HTERT RPE-1 (cell line): ENCODE data around the gene CEACAM7.
"Not testable (repeated sequence)": the region's sequence is repeated elsewhere in the genome, so short reads cannot be mapped to it uniquely, and the experiment has no call there.

Source experiments
- in situ Hi-C: fragments of 300-500 bp; cut with MboI; formaldehyde crosslinking; loops from 4 replicates; pipeline ENCODE4 v1.14.3; 2020; ENCODE audit warnings: low sequenced_read_pairs

The CEACAM7 gene

DNA sequence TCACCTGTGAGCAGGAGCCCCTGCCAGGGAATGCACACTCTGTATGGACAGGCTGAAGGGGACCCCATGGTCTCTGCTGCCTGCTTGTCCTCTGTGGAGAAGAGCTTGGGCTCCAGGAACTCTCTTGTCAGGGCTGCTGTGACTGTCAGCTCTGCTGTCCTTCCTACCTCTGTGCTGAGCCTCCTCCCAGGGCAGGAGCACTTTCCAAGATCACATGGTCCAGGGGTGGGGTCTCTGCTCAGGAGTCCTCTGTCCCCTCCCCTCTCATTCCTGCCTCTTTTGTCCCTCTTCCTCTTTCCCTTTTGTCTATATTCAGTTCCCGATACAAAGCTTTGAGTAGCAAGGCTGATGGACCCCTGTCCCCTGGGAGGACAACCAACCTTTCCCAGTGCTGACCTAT is at the start of gene CEACAM7:
CEACAM7 (minus strand) TSS at position 173 of the 400 bp plus-strand sequence; CDS start at position 68, 105 bp downstream.
- in situ Hi-C loops = no loop called here

DNA sequence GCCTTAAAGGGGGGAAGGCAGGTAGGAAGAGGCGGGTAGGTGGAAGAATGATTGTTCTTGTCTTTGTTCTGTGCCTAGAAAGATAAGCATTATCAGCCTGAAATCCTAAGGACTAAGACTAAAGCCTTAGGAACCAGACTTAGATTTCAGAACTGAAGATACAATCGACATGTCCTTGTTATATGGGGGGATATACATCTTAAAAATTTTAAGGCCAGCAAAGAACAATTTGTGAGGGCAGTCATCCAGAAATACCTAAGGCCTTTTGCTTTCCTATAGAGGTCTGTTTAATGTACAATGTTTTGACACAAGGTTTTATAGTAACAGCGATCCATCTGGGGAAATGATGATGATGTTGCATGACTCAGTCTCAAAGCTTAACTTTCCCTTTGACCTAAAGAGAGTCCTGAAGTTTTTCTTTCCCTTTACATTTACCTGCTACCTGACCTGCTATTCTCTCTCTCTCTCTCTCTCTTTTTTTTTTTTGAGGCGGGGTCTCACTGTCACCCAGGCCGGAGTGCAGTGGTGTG is 47.1 kb upstream of the CEACAM7 start:
- in situ Hi-C loops = no loop called here

DNA sequence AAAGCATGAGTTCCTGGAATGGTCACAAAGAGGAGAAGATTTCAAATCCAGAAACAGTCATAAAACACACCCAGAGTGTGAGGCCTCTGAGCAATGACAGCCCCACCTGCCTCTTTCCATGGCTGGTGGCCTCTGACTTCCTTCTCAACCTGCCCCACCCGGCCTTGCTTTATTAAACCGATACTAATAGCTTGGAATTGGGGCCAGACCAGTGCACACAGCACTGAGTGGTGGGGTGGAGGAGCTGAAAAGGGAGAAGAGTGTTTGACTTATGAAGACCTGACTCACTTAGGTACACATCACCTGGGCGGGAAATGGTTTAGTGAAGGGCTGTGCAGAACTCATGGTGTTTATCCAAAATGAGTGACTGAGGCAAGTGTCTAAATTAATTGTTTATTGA is 46.5 kb upstream of the CEACAM7 start:
- in situ Hi-C loops = no loop called here

DNA sequence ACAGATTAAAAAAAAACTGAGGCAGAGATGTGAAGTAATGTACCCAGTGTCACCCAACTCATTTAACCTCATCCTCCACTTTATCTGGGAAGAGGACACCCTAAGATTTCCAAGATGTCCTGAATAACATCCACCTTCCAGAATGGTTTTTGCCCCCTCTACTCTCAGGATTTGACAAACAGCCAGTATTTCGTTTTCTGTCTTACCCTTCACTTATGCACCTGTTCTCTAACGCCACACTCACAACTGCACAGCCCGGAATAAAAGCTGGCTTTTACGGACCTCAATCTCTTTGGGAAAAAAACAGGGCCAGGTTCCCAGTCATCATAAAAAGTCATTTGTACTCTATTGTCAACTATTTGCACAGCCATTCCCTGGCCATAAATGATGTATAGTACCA is 46.1 kb upstream of the CEACAM7 start:
- in situ Hi-C loops = no loop called here

DNA sequence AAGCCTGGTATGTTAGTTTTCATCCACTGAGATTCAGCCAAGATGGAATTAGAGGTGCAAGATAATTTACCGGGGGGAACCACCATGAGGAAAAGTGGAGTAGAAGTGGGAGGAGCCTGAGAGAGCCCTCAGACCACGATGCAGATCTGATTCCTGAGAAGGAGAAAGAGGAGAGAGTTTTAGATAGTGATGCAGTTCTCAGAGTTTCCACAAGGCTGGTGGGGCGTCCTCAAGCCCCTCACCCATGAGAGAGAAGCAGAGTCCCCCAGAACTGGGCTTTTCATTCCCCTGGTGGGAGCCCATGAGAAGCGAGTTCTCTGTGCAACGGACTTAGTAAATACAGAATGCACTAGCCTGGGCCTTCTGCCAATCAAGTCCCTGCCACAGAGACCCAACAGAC is 38.4 kb upstream of the CEACAM7 start:
- in situ Hi-C loops = no loop called here

DNA sequence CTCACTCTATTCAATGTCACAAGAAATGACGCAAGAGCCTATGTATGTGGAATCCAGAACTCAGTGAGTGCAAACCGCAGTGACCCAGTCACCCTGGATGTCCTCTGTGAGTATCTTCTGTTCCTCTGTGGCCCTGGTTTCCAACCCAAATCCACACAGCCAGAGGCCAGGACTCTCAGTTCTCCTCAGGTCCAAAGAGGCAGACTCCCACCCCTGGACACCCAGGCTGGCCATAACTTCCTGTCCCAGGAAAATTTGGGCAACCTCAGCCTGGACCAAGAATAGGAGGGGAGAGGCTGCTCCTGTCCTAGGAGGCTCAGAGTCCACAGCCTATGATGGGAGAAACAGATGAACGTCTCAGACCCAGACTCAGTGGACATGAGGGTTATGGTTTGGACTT is 32.0 kb upstream of the CEACAM7 start:
- in situ Hi-C loops = no loop called here

DNA sequence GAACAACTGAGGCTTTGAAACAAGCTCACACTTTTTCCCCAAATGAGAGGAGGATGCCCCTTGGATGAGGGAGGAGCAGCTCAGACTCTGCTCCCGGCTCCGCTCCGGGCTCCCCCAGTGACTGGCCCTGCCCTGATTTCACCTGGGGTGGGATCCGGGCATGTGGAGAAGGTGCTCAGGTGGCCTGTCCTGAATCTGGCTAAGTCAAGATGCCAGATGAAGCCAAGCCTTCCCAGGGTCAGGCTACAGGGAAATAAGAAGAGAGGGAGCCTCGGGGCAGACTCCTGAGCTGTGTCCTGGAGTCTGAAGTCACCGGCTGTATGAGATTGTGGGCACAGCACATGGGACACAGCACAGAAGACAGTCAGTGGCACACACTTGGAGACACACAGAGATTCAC is 30.7 kb upstream of the CEACAM7 start:
- in situ Hi-C loops = no loop called here

DNA sequence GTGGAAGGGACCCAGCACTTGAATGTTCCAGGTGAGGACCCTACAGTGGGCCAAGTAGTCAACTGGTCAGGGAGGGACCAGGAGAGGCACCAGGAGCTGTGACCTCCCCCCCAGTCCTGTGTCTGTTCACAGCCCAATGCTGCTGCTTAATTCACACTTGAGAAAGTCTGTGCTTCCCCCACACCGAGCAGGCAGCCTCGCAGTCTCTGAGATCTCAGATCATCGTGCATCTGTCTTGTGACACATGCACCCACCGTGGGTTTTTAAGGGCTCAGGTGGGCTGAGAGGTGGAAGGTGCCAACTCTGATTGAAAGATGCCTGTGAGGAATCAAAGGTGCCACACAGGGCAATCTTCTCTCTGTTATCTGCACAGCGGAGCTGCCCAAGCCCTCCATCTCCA is 26.5 kb upstream of the CEACAM7 start:
- in situ Hi-C loops = no loop called here

DNA sequence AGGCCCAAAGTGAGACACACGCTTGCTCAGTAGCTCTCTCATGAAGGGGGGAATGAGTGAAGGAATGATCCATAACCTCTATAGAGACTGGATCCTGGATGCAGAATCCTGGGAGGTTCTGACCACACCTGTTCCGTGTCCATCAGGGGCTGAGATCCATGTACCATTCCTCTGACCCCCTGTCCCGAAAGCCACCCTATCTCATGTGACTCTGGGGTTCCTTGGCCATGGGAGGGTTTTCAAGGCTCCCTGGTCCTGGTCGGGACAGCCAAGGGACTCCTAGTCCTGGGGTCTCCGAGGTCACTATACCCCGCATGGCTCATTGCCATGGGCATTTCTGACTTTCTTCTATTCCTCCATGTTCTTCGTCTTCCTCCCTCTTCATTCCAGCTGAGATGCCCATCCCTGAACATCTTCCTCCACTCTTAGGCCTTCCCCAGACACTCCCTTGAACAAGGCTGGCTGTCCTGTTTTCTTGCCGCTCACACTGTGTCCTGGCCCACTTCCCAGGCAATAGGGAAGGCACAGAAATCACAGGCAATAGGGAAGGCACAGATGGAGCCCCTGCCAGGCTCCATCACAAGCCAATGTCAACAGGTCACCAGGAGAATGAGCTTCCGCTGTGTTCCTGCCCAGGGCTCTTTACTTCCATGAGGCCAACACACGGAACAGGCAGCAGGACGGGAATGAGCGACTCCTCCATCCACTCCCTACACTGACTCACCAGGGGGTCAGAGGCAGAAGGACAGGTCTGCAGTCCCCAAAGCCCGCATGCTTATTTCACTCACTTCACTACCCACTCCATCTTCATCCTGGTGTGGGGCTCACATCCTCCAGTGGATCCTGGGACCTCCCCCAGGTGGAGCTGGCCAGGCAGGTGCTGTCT is 23.5 kb upstream of the CEACAM7 start:
- in situ Hi-C loops = no loop called here

DNA sequence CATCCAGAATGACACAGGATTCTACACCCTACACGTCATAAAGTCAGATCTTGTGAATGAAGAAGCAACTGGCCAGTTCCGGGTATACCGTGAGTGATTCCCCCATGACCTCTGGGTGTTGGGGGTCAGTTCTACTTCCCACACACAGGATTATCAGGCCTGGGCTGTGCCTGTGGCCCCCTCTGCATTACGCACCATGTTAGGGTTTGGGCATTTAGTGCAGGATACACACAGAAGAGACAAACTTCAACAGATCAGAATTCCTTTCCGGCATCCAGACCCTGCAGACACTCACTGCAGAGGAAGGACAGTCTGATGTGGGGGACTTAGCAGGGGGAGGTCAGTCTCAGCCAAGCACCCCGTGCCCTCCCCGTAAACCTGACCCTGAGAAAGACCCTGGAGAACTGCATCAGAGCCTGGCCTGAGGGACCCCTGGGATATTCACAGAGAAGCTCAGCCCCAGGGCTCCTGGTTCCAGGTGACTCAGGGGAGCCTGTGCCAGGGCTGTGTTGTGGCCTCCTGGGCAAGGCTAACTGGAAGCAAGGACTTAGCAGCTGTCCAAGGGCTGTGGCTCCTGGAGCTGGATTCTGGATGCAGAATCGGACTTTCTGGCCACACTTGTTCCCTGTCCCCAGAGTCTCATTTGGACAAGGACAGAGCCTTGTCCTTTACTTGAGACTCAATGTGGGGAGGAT is 22.0 kb upstream of the CEACAM7 start:
- in situ Hi-C loops = no loop called here

DNA sequence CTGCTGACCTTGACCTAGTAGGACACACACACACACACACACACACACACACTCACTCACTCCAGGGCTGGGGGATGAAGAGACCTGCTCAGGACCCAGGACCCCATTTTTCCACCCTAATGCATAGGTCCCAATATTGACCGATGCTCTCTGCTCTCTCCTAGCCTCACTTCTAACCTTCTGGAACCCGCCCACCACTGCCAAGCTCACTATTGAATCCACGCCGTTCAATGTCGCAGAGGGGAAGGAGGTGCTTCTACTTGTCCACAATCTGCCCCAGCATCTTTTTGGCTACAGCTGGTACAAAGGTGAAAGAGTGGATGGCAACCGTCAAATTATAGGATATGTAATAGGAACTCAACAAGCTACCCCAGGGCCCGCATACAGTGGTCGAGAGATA is 21.4 kb upstream of the CEACAM7 start:
- in situ Hi-C loops = not testable (repeated sequence)

DNA sequence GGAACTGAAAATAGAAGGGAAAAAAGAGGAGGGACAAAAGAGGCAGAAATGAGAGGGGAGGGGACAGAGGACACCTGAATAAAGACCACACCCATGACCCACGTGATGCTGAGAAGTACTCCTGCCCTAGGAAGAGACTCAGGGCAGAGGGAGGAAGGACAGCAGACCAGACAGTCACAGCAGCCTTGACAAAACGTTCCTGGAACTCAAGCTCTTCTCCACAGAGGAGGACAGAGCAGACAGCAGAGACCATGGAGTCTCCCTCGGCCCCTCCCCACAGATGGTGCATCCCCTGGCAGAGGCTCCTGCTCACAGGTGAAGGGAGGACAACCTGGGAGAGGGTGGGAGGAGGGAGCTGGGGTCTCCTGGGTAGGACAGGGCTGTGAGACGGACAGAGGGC is 20.4 kb upstream of the CEACAM7 start, which contains the start of gene CEACAM5:
CEACAM5 (plus strand) TSS at position 146 of the 400 bp plus-strand sequence; CDS start at position 252, 106 bp downstream.
- in situ Hi-C loops = no loop called here

DNA sequence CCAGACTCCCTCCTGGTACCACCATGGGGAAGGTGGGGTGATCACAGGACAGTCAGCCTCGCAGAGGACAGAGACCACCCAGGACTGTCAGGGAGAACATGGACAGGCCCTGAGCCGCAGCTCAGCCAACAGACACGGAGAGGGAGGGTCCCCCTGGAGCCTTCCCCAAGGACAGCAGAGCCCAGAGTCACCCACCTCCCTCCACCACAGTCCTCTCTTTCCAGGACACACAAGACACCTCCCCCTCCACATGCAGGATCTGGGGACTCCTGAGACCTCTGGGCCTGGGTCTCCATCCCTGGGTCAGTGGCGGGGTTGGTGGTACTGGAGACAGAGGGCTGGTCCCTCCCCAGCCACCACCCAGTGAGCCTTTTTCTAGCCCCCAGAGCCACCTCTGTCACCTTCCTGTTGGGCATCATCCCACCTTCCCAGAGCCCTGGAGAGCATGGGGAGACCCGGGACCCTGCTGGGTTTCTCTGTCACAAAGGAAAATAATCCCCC is 19.9 kb upstream of the CEACAM7 start:
- in situ Hi-C loops = no loop called here

DNA sequence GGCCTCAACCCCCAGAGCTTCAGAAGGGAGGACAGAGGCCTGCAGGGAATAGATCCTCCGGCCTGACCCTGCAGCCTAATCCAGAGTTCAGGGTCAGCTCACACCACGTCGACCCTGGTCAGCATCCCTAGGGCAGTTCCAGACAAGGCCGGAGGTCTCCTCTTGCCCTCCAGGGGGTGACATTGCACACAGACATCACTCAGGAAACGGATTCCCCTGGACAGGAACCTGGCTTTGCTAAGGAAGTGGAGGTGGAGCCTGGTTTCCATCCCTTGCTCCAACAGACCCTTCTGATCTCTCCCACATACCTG is 19.4 kb upstream of the CEACAM7 start:
- in situ Hi-C loops = no loop called here

DNA sequence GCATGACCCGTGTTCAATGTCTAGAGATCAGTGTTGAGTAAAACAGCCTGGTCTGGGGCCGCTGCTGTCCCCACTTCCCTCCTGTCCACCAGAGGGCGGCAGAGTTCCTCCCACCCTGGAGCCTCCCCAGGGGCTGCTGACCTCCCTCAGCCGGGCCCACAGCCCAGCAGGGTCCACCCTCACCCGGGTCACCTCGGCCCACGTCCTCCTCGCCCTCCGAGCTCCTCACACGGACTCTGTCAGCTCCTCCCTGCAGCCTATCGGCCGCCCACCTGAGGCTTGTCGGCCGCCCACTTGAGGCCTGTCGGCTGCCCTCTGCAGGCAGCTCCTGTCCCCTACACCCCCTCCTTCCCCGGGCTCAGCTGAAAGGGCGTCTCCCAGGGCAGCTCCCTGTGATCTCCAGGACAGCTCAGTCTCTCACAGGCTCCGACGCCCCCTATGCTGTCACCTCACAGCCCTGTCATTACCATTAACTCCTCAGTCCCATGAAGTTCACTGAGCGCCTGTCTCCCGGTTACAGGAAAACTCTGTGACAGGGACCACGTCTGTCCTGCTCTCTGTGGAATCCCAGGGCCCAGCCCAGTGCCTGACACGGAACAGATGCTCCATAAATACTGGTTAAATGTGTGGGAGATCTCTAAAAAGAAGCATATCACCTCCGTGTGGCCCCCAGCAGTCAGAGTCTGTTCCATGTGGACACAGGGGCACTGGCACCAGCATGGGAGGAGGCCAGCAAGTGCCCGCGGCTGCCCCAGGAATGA is 18.9 kb upstream of the CEACAM7 start:
- in situ Hi-C loops = no loop called here

DNA sequence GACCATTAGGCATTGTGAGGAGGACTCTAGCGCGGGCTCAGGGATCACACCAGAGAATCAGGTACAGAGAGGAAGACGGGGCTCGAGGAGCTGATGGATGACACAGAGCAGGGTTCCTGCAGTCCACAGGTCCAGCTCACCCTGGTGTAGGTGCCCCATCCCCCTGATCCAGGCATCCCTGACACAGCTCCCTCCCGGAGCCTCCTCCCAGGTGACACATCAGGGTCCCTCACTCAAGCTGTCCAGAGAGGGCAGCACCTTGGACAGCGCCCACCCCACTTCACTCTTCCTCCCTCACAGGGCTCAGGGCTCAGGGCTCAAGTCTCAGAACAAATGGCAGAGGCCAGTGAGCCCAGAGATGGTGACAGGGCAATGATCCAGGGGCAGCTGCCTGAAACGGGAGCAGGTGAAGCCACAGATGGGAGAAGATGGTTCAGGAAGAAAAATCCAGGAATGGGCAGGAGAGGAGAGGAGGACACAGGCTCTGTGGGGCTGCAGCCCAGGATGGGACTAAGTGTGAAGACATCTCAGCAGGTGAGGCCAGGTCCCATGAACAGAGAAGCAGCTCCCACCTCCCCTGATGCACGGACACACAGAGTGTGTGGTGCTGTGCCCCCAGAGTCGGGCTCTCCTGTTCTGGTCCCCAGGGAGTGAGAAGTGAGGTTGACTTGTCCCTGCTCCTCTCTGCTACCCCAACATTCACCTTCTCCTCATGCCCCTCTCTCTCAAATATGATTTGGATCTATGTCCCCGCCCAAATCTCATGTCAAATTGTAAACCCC is 17.5 kb upstream of the CEACAM7 start:
- in situ Hi-C loops = no loop called here

DNA sequence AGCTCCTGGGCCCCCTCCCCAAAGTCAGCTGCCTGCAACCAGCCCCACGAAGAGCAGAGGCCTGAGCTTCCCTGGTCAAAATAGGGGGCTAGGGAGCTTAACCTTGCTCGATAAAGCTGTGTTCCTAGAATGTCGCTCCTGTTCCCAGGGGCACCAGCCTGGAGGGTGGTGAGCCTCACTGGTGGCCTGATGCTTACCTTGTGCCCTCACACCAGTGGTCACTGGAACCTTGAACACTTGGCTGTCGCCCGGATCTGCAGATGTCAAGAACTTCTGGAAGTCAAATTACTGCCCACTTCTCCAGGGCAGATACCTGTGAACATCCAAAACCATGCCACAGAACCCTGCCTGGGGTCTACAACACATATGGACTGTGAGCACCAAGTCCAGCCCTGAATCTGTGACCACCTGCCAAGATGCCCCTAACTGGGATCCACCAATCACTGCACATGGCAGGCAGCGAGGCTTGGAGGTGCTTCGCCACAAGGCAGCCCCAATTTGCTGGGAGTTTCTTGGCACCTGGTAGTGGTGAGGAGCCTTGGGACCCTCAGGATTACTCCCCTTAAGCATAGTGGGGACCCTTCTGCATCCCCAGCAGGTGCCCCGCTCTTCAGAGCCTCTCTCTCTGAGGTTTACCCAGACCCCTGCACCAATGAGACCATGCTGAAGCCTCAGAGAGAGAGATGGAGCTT is 15.7 kb upstream of the CEACAM7 start:
- in situ Hi-C loops = no loop called here

DNA sequence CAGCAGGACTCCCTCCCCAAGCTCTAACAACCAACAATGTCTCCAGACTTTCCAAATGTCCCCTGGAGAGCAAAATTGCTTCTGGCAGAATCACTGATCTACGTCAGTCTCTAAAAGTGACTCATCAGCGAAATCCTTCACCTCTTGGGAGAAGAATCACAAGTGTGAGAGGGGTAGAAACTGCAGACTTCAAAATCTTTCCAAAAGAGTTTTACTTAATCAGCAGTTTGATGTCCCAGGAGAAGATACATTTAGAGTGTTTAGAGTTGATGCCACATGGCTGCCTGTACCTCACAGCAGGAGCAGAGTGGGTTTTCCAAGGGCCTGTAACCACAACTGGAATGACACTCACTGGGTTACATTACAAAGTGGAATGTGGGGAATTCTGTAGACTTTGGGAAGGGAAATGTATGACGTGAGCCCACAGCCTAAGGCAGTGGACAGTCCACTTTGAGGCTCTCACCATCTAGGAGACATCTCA is 14.1 kb upstream of the CEACAM7 start:
- in situ Hi-C loops = no loop called here

DNA sequence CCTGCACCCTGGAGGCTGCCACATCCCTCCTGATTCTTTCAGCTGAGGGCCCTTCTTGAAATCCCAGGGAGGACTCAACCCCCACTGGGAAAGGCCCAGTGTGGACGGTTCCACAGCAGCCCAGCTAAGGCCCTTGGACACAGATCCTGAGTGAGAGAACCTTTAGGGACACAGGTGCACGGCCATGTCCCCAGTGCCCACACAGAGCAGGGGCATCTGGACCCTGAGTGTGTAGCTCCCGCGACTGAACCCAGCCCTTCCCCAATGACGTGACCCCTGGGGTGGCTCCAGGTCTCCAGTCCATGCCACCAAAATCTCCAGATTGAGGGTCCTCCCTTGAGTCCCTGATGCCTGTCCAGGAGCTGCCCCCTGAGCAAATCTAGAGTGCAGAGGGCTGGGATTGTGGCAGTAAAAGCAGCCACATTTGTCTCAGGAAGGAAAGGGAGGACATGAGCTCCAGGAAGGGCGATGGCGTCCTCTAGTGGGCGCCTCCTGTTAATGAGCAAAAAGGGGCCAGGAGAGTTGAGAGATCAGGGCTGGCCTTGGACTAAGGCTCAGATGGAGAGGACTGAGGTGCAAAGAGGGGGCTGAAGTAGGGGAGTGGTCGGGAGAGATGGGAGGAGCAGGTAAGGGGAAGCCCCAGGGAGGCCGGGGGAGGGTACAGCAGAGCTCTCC is 13.5 kb upstream of the CEACAM7 start:
- in situ Hi-C loops = no loop called here
